Adrenal gland (tissue), 5 donors: ENCODE results near the gene BIN2.

Source experiments
- POLR2A ChIP-seq, 2 donors: fragments of 450-650 bp; IDR thresholded peaks; one replicate each; pipeline ENCODE4 v1.6.1; 2017; ENCODE audit warnings: antibody characterized with exemption in 2 of 2, mild to moderate bottlenecking in 2 of 2, moderate library complexity in 1 of 2
- TF ChIP-seq, protein P1 (sequence below), 6 experiments: fragments of 450-650 bp in 4 of 6; fragments of 200-600 bp in 2 of 6; sonication (generic) in 1 of 6; IDR thresholded peaks; 1 replicate in 5 of 6; 2 replicates in 1 of 6; pipeline versions ENCODE4 v1.5.1 to v1.8.0; 2016 to 2021; ENCODE audit warnings: antibody characterized with exemption in 6 of 6, mild to moderate bottlenecking in 2 of 6, moderate library complexity in 1 of 6
- donor health status: DM: no; HTN: no; CAD: no.

- TF ChIP-seq, protein P1, sequence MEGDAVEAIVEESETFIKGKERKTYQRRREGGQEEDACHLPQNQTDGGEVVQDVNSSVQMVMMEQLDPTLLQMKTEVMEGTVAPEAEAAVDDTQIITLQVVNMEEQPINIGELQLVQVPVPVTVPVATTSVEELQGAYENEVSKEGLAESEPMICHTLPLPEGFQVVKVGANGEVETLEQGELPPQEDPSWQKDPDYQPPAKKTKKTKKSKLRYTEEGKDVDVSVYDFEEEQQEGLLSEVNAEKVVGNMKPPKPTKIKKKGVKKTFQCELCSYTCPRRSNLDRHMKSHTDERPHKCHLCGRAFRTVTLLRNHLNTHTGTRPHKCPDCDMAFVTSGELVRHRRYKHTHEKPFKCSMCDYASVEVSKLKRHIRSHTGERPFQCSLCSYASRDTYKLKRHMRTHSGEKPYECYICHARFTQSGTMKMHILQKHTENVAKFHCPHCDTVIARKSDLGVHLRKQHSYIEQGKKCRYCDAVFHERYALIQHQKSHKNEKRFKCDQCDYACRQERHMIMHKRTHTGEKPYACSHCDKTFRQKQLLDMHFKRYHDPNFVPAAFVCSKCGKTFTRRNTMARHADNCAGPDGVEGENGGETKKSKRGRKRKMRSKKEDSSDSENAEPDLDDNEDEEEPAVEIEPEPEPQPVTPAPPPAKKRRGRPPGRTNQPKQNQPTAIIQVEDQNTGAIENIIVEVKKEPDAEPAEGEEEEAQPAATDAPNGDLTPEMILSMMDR (IDR thresholded peaks at IDR 0.05), result no peak
- TF ChIP-seq POLR2A (IDR thresholded peaks at IDR 0.05), result no peak
Measured at GRCh38 chr12:51311389-51311788, 12.6 kb downstream of the BIN2 start.
